Gastroesophageal sphincter (tissue), 3 donors: ENCODE measurements around the gene CTSO.

Source experiments
- EP300 ChIP-seq: sonication (generic); formaldehyde crosslinking; IDR thresholded peaks from one replicate; pipeline ENCODE4 v1.6.1; 2017; ENCODE audit warnings: antibody characterized with exemption, mild to moderate bottlenecking
- POLR2AphosphoS5 ChIP-seq: sonication (generic); formaldehyde crosslinking; IDR thresholded peaks from one replicate; pipeline ENCODE4 v1.6.1; 2017; ENCODE audit warnings: antibody characterized with exemption
- TF ChIP-seq, protein P1 (sequence below), 4 experiments: fragments of 200-600 bp in 2 of 4; fragments of 450-650 bp in 2 of 4; sonication (generic) in 1 of 4; IDR thresholded peaks; one replicate each; pipeline ENCODE4 v1.5.1; 2017 to 2019; ENCODE audit warnings: antibody characterized with exemption in 4 of 4, mild to moderate bottlenecking in 2 of 4, moderate library complexity in 2 of 4

DNA sequence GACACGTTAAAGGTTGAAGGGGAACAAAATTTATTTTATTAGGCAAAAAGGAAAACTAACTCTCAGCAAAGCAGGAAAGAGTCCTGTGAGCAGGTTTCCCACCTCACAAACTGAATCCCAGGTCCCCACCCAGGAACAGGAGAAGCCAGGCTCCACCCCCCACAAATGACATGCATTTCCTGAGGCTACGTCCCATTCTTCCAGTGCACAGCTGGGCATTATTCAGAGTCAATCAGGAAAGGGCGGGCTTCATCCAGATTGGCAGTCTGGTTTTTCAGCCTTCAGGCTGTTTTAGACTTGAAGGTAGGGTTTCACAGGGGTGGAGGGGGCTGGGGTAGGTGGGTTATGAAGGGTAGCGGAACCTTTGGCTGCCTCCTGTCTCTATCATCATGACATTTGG lies 75.7 kb downstream of the CTSO start:
- no peak for TF ChIP-seq POLR2AphosphoS5
- TF ChIP-seq, protein P1, sequence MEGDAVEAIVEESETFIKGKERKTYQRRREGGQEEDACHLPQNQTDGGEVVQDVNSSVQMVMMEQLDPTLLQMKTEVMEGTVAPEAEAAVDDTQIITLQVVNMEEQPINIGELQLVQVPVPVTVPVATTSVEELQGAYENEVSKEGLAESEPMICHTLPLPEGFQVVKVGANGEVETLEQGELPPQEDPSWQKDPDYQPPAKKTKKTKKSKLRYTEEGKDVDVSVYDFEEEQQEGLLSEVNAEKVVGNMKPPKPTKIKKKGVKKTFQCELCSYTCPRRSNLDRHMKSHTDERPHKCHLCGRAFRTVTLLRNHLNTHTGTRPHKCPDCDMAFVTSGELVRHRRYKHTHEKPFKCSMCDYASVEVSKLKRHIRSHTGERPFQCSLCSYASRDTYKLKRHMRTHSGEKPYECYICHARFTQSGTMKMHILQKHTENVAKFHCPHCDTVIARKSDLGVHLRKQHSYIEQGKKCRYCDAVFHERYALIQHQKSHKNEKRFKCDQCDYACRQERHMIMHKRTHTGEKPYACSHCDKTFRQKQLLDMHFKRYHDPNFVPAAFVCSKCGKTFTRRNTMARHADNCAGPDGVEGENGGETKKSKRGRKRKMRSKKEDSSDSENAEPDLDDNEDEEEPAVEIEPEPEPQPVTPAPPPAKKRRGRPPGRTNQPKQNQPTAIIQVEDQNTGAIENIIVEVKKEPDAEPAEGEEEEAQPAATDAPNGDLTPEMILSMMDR (IDR thresholded peaks at IDR 0.05), result no peak
- TF ChIP-seq EP300, result no peak
